ENCODE results near the gene VEGFA. TPM values are rescaled to one million over a fixed set of nuclear protein-coding genes. Genes with fewer than 3 reads are reported as not detected.

The VEGFA gene
- total RNA-seq, 1 experiment from 2014 or later = 407 TPM

GRCh38 chr6:43795421-43795820 is 25.4 kb downstream of the VEGFA start:
- intact Hi-C loops (cut with micrococcal nuclease; ENCODE audit: unreplicated experiment) = no loop called here
- H3K36me3 Mint-ChIP-seq (ENCODE audit: insufficient read depth, unreplicated experiment) = peaks cover 19% of the 10 kb centered on the region
- BruUV-seq (replicated peaks) = no TSS peak

GRCh38 chr6:43796168-43796567 is 26.2 kb downstream of the VEGFA start:
- Mint-ChIP-seq H3K27ac (ENCODE audit: unreplicated experiment) (peak overlapping the region; percentile 10), H3K27me3 (ENCODE audit: unreplicated experiment) (no peaks in the 10 kb centered on the region), H3K9me3 (ENCODE audit: low read depth, unreplicated experiment) (no peaks in the 10 kb centered on the region), H3K4me1 (ENCODE audit: low read depth, unreplicated experiment) (peaks cover 39% of the 10 kb centered on the region), H3K4me3 (ENCODE audit: low read depth, unreplicated experiment) (no peak overlapping the region), H3K36me3 (ENCODE audit: insufficient read depth, unreplicated experiment) (peaks cover 19% of the 10 kb centered on the region)
- TF ChIP-seq, protein P1, sequence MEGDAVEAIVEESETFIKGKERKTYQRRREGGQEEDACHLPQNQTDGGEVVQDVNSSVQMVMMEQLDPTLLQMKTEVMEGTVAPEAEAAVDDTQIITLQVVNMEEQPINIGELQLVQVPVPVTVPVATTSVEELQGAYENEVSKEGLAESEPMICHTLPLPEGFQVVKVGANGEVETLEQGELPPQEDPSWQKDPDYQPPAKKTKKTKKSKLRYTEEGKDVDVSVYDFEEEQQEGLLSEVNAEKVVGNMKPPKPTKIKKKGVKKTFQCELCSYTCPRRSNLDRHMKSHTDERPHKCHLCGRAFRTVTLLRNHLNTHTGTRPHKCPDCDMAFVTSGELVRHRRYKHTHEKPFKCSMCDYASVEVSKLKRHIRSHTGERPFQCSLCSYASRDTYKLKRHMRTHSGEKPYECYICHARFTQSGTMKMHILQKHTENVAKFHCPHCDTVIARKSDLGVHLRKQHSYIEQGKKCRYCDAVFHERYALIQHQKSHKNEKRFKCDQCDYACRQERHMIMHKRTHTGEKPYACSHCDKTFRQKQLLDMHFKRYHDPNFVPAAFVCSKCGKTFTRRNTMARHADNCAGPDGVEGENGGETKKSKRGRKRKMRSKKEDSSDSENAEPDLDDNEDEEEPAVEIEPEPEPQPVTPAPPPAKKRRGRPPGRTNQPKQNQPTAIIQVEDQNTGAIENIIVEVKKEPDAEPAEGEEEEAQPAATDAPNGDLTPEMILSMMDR (IDR thresholded peaks at IDR 0.05; ENCODE audit: unreplicated experiment) = no peak
- DNase-seq = no peak
- no TSS peak for BruUV-seq (replicated peaks)
- CTCF ChIA-PET = interaction anchor here (0.6 kb wide), 1 partner anchor 425 kb away, joined by 5 read pairs; no protein-coding TSS in a partner anchor
- intact Hi-C loops (cut with micrococcal nuclease; ENCODE audit: unreplicated experiment) = no loop called here

More at GRCh38 chr6:43795421-43795820, 25.4 kb downstream of the VEGFA start:
- Mint-ChIP-seq H3K27me3 (ENCODE audit: unreplicated experiment) (no peaks in the 10 kb centered on the region), H3K9me3 (ENCODE audit: low read depth, unreplicated experiment) (no peaks in the 10 kb centered on the region), H3K4me3 (ENCODE audit: low read depth, unreplicated experiment) (no peak overlapping the region), H3K27ac (ENCODE audit: unreplicated experiment) (no peak overlapping the region), H3K4me1 (ENCODE audit: low read depth, unreplicated experiment) (peaks cover 31% of the 10 kb centered on the region)
- TF ChIP-seq, protein P1 (IDR thresholded peaks at IDR 0.05; ENCODE audit: unreplicated experiment) = no peak
- no peak for DNase-seq
- CTCF ChIA-PET = interaction anchor here (0.6 kb wide), 1 partner anchor 426 kb away, joined by 5 read pairs; no protein-coding TSS in a partner anchor

GRCh38 chr6:43796903-43797890 is 27.2 kb downstream of the VEGFA start:
- DNase-seq = no peak
- no peak overlapping the region for H3K4me3 Mint-ChIP-seq (ENCODE audit: low read depth, unreplicated experiment)

DNA sequence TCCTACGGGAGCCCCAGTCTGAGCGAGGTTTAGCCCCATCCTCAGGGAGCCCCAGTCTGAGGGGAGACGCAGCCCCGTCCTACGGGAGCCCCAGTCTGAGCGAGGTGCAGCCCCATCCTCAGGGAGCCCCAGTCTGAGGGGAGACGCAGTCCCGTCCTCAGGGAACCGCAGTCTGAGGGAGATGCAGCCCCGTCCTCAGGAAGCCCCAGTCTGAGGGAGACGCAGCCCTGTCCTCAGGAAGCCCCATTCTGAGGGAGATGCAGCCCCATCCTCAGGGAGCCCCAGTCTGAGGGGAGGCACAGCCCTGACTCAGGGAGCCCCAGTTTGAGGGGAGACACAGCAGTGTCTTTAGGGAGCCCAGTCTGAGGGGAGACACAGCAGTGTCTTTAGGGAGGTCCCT is 27.9 kb downstream of the VEGFA start:
- CTCF ChIA-PET = no interaction called here
- H3K27me3 Mint-ChIP-seq (ENCODE audit: unreplicated experiment) = no peaks in the 10 kb centered on the region
- peak overlapping the region; percentile 83 for H3K27ac Mint-ChIP-seq (ENCODE audit: unreplicated experiment)
- TF ChIP-seq, protein P1 (IDR thresholded peaks at IDR 0.05; ENCODE audit: unreplicated experiment) = no peak
- H3K9me3 Mint-ChIP-seq (ENCODE audit: low read depth, unreplicated experiment) = no peaks in the 10 kb centered on the region
- DNase-seq = no peak
- H3K4me3 Mint-ChIP-seq (ENCODE audit: low read depth, unreplicated experiment) = no peak overlapping the region
- BruUV-seq (replicated peaks) = no TSS peak
- H3K4me1 Mint-ChIP-seq (ENCODE audit: low read depth, unreplicated experiment) = peaks cover 56% of the 10 kb centered on the region
- intact Hi-C loops (cut with micrococcal nuclease; ENCODE audit: unreplicated experiment) = loop anchor here (2.0 kb wide), 1 partner anchor 73 kb away; no protein-coding TSS in a partner anchor
- H3K36me3 Mint-ChIP-seq (ENCODE audit: insufficient read depth, unreplicated experiment) = peaks cover 22% of the 10 kb centered on the region

More at GRCh38 chr6:43796903-43797890, 27.2 kb downstream of the VEGFA start:
- BruUV-seq (replicated peaks) = no TSS peak
- intact Hi-C loops (cut with micrococcal nuclease; ENCODE audit: unreplicated experiment) = no loop called here
- no peaks in the 10 kb centered on the region for H3K9me3 Mint-ChIP-seq (ENCODE audit: low read depth, unreplicated experiment)
- no peaks in the 10 kb centered on the region for H3K27me3 Mint-ChIP-seq (ENCODE audit: unreplicated experiment)
- TF ChIP-seq, protein P1 (IDR thresholded peaks at IDR 0.05; ENCODE audit: unreplicated experiment) = peak; percentile 10
- peaks cover 49% of the 10 kb centered on the region for H3K4me1 Mint-ChIP-seq (ENCODE audit: low read depth, unreplicated experiment)
- H3K36me3 Mint-ChIP-seq (ENCODE audit: insufficient read depth, unreplicated experiment) = peaks cover 19% of the 10 kb centered on the region
- CTCF ChIA-PET = no interaction called here
- peak overlapping the region; percentile 83 for H3K27ac Mint-ChIP-seq (ENCODE audit: unreplicated experiment)
